B cell (primary cell): ENCODE results near the gene PRAF2.

Experiments
- CTCF ChIP-seq: fragments of 200-600 bp; IDR thresholded peaks from one replicate; pipeline ENCODE4 v1.8.0; 2022; ENCODE audit warnings: antibody characterized with exemption, mild to moderate bottlenecking
- EZH2 ChIP-seq: IDR thresholded peaks from 2 replicates; pipeline ENCODE4 v1.6.1; 2012; ENCODE audit warnings: borderline replicate concordance, low read depth, mild to moderate bottlenecking, moderate library complexity, low read length; ENCODE audit not compliant: insufficient read depth, poor library complexity, severe bottlenecking

DNA sequence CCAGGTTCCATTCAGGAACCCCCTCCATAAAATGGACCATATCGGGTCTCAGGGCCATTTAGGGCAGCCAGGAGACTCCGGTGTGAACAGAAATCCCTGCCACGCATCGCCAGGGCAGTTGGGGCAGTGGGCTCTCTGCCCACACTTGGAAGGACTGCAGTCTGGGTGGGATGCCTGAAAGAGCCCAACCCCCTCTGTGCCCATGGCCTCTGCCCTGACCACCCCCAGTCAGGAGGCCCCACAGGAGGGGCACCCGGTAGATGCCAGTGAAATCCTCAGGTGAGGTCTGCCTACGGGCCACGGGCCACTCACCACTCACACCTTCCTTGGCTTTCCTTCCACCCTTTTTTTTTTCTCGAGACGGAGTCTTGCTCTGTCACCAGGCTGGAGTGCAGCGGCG, 4.8 kb downstream of the PRAF2 start:
- no peak for TF ChIP-seq CTCF
- no peak for TF ChIP-seq EZH2
